SKM-1 (cell line): ENCODE data around the gene ADD3.
"Not testable (repeated sequence)": the region's sequence is repeated elsewhere in the genome, so short reads cannot be mapped to it uniquely, and the experiment has no call there.

Experiments
- DNase-seq: peaks from one replicate; lab custom pipeline; 2025; ENCODE audit not compliant: unreplicated experiment; lab: John Stamatoyannopoulos, UW

ADD3 gene

DNA sequence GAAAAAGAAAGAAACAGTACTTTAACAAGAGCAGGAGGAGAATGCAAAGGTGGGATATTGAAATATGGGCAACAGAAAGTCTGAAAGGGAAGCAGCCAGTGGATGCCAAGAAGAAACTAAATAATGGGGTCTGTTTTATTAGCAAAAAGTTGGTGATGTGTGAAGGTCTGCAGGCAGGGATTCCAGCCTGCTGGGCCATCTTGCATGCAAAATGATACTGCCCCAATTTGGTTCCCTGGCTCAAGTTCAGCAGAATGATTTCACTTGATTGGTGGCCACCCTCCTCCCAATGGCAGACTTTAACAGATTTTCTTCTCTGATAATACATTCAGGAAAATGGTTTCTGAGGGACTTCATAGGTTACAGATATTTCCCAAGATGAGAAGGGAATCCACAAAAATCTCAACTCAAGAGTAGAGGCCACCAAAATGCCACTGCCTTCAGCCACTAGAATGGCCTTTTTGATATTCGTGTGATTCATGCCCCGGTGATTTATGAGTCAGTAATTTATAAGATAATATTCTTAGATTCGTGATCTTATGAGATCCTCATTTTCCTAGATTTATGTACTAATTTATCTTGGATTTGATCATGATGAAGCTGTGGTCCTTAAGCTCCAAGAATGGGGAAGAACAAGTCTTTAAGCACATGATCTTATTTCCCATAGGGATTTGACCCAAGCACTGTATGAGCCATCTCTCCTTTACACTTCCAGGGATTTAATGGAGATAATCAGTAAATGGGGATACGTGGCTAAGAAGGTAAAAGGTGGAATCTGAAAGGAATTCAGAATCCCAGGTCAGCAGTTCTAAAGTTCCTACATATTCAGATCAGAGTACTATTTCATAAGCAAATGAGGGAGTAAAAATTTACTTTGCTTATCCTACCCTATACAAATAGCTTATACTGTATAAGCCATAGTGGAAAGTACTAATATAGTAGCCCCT lies 32.3 kb upstream of the ADD3 start:
- DNase-seq = no peak

DNA sequence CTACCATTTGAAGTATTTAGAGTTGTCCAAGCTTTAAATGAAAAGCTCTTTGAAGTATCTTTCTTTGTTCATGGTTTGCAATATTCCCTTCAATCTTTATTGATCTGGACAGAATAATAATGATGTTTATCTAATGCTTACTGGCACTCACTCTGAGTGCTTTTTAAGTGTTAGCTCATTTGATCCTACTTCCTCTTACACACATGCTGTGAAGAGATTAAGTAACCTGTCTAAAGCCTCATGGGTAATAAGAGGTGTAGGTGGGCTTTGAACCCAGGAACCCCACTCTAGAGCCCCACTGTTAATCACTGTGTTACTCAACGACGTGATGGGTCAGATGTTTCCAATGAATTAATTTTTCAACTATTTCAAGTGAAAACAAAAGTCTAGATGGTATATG lies 31.1 kb upstream of the ADD3 start:
- no peak for DNase-seq

DNA sequence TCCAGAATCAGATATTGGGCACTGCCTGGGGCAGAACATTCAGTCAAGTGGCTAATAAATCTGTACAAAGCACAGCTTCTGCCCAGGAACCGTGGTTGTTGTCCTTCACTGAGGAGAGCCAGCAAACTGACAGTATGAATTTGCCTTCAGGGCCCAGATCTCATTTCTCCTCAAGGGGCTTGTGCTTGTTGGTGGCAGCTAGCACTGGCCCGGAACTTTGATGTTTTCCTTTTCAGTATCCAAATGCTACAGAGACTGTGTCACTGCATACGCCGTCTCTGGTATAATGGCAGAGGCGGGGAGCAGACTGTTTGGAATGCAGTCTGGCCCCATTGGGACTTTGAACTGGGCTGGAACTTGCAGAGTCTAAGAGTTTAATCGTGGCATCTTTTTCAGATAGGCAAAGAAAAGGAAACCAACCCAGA lies 30.4 kb upstream of the ADD3 start:
- DNase-seq = no peak

DNA sequence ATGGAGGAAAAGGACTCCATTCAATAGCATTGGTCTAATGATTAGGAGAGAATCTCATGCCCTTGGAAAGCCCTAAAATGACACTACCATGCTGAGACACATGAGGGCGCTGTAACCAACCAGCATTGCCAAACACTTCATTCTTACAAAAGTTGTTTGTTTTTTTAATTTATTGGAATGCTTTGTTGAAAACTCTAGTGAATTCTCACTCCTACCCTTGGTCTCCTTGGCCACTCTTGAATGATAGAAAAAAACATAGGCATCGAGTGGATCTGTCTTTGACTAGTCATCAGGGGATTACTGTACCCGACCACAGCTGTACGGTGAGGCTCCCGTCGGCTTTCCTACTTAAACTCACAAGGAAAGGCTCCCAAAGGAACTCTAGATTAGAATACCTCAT lies 29.3 kb upstream of the ADD3 start:
- DNase-seq = peak; percentile 26

DNA sequence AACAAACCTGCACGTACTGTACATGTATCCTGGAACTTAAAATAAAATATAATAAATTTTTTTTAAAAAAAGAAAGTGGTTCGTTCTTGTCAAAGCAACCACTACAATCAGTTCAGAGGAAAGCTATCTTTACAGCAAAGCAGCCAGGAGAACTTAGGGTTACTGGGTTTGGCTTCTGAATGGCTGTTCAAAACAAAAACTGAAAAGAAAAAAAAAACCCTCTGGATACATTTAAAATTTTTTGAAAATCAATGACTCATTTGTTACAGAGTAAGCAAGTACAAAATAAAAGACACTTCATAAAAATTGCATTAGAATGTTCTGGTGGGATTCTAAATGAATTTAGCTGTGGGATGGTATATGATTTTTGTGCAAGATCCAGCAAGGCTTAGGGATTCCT lies 28.6 kb upstream of the ADD3 start:
- DNase-seq = no peak

DNA sequence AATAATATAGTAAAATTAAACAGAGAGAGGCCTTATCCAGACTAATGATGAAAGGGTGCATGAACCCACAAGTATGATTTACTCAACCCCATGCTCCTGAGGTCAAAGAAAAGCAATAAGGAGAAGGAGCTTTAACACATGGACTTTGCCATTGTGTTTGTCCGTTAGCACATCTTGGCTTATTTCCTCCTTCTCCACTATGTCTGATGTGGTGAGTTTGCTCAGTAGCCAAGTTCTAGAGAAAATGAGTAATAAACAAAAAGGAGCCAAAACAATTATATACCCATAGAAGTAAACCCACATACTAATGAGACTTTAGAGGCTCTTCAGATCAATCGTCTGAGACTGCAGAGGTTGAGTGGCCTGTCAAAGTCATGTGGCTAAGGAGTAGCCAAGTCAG lies 26.1 kb upstream of the ADD3 start:
- no peak for DNase-seq

DNA sequence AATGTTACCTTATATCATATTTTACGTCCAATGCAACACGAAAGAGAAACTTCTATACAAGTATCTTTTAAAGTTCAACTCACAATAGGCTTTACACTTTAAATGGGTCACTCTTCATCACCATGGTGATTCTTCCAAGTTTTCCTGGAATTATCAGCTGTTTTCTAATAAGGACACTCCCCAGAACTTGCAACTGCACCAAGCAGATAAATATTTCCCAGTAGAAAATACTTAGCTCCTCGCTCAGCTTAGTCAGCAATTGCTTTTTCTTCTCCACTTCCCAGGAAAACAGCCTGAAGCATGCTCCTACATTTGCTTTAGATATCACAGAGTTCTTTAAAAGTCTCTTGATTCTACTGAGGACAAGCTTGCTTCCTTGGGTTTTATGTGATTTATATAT lies 25.7 kb upstream of the ADD3 start:
- no peak for DNase-seq

DNA sequence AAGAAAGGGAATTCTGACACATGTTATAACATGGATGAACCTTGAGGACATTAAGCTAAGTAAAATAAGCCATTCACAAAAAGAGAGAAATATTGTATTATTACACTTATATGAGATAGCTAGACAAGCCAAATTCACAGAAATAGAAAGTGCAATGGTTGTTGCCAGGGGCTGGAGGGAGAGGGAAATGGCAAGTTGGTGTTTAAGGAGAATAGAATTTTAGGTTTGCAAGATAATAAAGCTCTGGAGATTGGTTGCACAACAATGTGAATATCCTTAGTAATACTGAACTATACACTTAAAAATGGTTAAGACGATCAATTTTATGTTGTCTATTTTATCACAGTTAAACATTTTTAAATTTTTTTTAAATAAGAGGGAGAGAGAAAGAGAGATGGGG lies 25.0 kb upstream of the ADD3 start:
- DNase-seq = no peak

DNA sequence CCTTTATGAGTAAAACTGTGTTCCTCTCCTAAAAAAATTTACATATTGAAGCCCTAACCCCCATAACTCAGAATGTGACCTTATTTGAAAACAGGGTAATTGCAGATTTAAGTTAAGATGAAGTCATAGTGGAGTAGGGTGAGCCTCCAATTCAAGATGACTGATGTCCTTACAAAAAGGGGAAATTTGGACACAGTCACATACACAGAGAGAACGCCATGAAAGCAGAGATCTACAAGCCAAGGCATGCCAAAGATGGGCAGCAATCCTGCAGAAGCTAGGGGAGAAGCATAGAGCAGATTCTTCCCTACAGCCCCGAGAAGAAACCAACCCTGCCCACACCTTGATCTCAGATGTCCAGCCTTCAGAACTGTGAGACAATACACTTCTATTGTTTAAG lies 23.8 kb upstream of the ADD3 start:
- DNase-seq = no peak

DNA sequence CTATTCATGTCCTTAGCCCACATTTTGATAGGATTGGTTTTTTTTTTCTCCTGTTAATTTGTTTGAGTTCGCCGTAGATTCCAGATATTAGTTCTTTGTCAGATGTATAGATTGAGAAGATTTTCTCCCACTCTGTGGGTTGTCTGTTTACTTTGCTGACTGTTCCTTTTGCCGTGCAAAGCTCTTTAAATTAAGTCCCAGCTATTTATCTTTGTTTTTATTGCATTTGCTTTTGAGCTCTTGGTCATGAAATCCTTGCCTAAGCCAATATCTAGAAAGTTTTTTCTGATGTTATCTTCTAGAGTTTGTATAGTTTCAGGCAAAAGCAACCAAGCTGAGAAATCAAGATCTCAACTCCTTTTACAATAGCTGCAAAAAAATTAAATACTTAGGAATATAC lies 22.0 kb upstream of the ADD3 start:
- DNase-seq = not testable (repeated sequence)

DNA sequence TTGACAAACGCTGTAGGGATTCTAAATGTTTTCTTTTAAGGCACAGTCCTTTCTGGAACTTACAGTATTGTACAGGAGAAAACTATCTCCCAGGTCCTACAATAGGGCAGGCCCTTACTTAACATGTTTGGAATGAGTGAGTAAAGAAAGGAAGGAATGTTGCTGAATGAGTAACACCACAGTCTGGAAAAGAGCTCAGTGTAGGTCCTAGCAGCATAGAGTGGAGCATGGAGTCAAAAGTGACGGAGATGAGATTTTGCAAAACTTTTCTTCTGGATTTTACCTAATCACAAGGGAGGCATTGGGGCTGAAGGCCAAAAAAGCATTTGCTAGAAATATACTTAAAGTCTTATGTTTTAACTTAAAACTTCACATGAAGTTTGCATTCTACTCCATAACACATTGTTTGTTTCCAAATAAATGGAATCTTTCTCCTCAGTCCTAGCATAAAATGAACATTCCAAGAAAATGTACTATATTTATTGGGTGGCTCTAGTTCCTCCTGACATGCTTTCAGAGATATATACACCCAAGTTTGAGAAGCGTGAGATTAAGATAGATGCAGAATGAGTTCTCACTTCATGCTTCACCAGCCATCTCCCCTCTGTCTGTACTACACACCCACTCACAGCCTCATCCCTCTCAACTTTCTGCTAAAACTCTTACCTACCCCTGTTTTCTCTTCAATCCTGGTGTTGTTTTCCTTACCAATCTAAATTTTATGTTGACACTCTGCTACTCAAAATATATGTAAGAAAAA lies 20.2 kb upstream of the ADD3 start:
- no peak for DNase-seq

DNA sequence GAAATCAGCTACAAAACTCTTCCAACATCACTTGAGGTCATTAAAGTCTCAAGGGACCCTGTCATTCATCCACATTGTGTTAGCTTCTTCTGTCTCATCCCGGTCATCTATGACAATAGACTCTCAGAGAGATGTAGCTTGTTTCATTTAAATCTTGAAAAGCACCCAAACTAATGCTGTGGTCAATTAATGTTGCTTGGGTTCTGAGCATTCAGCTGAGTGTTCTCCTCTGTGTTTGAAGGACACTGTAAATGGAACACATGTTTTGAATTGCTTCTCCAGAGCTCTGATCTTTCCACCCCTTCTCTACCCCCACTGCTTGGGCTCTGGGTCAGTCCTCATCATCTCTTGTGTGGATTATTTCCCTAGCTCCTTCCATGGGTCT lies 19.6 kb upstream of the ADD3 start:
- no peak for DNase-seq

DNA sequence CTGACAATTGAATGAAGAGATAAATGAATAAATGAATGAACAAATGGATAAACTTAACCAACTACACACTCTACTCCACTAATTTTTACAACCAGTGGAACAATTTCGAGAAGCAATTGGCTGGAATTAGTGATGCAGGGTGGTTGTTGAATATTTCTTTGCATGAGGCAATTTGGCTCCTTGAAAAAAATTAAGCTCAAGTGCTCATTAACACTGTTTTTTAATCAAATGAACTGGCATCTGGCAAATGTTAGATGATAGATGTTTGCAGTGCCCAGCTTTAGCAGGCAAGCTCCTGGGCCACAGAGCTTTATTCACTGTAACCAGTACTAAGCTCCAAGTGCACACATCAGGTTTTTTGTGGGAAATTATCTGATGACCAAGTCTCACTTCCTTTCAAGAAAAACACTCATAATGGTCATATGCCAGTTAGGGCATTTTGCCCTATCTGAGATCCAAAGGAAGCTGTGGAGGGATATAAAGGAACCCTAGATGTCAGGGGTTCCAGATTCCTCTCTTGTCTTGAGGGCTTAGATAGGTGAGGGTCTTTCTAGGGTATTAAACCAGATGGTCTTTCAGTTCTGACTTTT lies 16.4 kb upstream of the ADD3 start:
- DNase-seq = no peak

DNA sequence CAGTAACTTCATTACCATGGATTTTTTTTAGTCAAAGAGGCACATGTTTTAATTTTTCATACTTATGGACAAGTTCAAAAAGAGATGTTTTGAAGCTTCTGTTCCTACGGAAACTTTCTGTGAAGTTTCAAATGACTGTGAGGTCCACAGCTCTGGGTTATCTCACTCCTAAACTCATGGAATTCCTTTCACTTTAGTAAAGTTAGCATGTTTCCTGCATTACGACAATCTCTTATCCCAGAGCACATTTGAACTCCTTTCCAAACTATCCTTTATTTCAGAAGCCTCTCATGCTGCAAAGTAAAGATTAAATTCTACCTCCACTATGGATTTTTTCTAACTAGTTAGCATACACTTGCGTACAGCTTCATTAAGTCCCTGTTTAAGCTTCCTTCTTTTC lies 15.3 kb upstream of the ADD3 start:
- no peak for DNase-seq

DNA sequence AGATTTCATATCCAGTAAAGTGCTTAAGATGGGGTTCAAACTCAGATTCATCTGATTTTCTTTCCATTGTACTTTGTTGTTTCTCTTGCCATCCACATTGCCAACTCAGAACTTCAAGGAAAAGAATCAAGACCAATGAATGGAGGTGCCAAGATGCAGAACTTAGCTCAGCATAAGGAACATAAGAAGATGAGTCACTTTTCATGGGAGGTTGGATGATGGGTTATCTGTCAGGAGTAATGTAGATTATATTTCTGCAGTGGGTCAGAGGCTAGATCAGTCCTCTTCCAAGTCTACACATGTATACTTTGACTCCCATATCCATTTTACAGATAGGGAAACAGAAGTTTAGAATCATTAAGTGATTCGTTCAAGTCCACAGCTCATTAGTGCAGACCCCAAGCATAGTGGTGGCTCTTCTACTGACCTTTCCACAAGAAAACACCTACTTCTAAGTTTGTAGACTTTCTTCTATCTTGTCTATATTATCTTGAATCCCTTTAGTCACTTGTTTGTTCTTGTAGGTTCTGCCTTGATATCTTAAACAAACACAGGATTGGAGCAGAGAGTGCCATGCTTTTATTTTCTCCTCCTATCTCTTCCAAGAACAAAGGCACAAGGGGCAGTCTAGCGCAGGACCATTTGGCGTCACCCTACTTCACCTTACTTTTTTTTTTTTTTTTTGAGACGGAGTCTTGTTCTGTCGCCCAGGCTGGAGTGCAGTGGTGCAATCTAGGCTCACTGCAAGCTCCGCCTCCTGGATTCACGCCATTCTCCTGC lies 14.0 kb upstream of the ADD3 start:
- DNase-seq = no peak

DNA sequence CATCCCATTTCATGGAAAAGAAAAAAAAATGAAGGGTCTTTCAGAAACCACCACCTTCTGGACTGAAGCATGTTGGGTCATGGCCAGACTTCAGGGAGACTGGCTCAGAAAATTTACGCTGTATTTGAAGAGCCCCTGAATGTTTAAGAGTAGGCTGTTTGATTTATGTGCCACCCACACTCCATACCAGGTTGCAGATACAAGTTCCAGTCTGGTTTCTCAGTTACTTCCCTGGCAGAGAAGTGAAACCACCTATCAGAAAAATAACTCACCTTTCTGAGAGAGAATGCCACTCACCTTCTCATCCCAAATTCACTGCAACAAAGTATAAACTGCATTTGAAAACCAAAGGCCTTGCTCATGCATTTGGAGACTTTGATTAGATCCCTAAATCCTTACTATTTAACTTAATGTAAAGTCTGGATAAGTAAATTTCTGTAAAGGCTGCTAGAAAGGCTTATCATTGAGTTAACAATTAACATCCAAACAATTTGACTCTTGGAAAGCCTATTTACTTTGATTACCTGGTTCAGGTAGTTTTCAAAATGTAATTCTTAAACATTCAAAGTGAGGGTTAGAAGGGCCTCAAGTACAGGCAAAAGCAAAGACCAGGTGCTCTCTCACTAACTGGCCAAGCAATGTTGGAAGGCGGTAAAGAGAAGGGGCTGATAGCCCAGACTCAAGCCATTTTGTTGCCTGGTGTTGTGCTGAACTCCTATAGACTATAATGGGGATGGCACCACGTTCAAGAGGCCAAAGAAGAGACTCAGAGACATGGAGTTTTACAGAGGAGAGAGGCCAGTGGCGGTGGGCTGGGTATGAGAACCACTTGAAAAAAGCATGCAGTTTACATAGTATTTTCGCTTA lies 12.8 kb upstream of the ADD3 start:
- no peak for DNase-seq

DNA sequence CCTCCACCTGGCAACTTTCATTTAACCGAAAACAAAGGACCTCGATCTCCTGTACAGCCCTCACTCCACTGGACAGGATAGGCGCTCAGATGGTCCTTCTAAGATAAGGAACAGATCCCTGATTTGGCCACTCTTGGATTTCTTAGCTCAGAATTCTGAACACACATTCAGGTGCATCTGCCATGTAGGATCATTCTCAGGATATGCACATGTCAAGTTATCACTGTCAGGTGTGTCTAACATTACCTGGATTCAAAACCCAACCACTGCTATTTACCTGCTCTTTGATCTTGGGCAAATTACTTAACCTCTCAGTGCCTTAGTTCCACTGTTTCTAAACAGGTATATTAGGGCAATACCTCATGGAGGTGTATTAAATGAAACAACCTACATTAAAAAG lies 12.2 kb upstream of the ADD3 start:
- no peak for DNase-seq

DNA sequence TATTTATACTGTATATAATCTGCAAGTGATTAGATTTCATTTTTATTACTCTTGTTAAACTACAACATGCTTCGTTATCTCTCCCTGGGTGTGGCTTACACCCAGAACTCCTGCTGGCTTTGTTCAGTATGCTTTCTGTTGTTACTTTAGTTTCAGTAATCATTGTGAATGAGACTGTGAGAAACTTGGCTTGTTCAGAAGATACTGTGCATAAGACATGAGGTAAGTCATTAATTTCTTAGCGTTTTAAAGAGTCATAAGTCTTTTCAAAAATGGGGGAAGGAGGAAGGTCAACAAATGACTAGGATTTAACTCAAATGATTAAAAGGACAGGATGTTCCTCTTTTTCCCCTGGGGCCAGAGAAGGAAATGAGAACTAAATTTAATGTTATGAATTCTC lies 11.6 kb upstream of the ADD3 start:
- DNase-seq = peak; percentile 31

DNA sequence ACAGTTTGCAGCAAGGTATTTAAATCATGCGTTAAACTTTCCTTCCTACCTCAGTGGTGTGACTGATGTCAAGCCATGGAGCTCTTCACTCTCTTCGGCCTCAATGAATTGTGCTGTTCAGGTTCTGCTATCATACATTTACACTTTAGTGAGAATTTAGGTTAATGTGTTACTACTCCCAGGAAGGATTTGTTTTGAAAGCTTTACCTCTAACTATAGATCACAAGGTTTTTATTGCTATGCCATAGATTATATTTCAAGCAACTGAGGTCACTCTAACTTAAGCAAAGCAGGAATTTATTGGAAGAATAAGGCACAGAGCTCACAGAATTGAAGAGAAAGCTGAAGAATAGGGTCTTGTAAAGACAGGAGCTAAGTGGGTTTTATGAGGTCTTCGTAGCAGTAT lies 11.0 kb upstream of the ADD3 start:
- DNase-seq = no peak

DNA sequence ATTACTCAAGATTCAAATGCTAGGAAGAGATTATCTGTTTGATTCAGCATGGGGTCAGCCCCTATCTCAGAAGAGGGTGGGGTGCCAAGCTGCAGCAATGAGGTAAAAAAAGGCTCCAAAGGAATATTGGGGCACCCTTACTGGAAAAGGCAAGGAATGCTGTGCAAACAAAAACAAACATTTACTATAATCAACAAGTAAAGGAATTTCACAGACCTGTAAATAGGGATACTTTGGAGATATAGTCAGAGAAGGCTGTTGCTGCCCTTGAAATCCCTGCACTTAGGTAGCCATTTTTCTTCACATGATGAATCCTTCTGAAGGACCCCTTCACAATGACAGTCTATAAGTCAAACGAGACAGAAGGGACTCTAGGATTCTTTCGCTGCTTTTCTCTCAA lies 10.6 kb upstream of the ADD3 start:
- no peak for DNase-seq
